Myometrial cell (primary cell): Measurements from ENCODE around the gene PRG3. TPM values are rescaled to one million over a fixed set of nuclear protein-coding genes. Genes with fewer than 3 reads are reported as not detected.

Experiments used
- total RNA-seq: library from RNA; depleted of rRNA; stranded (reverse); fragments of >200 nt; gene quantifications from 2 replicates; pipeline ENCODE4 v1.2.3, GENCODE V29; 2015

PRG3 gene, protein sequence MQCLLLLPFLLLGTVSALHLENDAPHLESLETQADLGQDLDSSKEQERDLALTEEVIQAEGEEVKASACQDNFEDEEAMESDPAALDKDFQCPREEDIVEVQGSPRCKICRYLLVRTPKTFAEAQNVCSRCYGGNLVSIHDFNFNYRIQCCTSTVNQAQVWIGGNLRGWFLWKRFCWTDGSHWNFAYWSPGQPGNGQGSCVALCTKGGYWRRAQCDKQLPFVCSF
- total RNA-seq, result not detected in 2 replicates

DNA sequence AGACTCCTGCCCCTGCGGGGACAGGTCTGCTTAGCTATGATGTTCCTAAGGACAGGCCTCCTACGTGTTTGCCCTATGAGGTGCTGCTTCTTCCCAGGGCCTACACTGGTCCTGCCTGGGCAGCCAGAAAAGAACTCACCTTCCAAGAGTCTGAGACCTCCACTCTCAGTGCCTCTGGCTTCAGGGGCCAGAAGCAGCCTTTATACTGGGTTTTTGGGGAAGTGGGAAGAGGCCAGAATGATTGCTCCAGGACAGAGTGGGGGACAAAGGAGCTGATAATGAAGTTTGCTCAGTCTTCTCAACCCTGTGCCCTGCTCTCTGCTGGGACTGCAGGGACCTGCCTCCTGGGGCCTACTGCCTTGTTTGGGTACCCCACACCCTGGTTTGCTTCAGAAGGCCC is at the start of gene PRG3:
Gene PRG3, minus strand, starts transcription at position 176 of the 400 bp plus-strand sequence. CDS start 442 bp downstream, outside the sequence.

DNA sequence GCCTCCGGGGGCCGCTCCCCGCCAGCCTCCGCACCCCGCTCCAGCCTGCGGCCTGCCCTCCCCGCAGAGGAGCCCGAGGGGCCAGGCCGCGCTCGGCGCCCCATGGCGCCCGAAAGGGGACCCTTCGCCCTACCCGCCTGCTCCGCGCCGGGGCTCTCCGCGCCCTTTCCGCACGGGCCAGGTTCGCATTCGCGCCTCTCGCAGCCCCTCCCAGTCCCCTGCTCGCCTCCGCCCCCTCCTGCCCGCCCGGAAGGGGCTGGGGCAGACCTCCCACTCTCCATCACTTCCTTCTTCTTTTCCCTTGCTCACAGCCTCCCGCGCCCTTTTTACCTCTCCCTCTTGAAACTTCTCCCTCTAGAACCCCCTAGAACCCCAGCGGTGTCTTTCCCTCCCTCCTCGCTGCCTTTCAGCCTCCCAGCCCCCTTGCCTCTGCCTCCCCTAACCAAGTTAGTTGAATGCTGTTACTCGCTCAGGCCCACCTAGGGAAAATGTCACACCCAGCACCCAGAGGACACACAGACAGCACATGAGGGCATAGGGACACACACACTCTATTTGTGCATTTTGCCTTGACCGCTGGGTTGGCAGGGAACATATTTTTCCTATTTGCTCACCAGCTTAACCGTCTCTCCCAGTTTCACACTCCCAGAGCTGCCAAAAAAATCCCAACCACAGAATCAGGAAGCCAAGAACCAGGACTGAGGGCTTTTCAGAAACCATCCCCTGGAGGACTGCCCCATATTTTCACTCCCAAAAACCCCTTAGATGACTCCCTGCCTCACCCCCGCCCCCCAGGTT is 46.2 kb upstream of the PRG3 start, which contains the start of gene SLC43A3:
Gene SLC43A3, minus strand, starts transcription at position 193 of the 798 bp plus-strand sequence. CDS start 949 bp downstream, outside the sequence.

DNA sequence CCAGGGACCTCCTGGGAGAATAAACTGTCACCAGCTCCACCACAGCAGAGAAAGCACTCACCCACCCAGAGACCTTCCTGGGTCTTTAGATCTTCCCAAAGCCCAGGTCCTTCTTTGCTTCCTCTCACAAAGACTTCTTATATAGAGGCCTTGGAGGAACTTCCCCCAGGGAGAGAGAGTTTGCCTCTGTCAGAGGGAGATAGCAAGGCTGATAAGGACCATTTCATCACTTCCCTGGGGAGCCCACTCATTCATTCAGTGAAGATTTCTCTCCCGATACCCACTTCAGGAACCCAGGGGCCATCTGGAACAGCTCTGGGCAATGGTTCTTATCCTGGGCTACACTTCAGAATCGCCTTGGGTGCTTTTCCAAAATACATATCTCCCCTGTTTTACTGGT is 9.6 kb upstream of the PRG3 start, which contains the start of gene PRG2:
Gene PRG2, minus strand, starts transcription at position 116 of the 400 bp plus-strand sequence. CDS start 706 bp downstream, outside the sequence.

DNA sequence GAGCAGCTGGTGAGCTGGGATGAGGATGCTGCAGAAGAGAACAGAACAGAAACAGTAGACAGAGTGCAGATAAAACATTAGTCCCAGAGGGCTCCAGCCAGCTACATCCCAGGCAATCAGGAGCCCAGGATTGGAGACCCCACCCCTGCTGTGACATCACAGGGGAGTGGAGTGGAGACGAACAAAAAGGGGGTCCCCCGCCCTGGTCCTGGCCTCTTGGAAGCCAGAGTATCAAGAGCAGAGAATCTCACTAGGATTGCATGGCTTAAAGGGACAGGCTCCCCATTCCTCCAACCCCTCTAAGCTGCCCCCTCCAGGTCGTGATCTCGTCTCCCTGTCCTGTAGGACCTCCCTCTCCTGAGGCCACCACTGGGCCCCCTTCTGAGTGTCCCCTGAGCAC is 42.8 kb downstream of the PRG3 start, which contains the start of gene P2RX3:
Gene P2RX3, plus strand, starts transcription at position 211 of the 400 bp plus-strand sequence. CDS start 199 bp downstream, outside the sequence.

DNA sequence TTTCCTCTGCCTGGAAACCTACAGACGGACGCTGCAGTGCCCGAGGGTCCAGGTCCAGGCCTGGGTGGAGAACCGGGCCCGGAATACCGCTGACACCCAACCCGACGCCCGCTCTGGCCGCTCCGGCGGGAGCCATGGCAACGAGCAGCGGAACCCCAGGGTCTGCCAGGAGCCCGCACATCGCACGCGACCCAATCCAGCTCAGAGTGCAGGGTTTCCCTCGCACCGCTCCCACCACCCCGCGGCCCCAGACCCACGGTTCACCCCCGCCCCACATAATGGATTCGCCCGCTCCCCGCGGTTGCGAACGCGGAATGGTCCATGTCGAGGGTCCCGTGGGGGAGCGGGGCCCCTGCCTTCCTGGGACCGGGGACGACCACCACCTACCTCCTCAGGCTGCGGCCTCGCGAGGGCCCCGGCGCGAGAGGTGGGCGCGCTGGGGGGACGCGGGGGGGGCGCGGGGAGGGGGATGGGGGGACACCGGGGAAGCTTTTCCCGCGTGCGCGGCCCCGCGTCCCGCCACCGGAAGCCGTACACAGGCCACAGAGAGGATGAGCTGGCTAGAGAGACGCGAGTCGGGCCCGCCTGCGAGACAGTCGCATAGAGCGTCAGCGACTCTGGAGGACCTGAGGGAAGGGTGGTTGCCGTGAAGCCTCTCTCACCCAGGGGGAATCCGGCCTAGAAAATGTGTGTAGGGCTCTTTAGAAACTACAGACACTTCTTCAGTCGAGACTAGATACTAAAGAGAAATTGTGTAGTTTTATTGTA is 45.4 kb downstream of the PRG3 start, which contains the start of gene SSRP1:
Gene SSRP1, minus strand, starts transcription at position 550 of the 768 bp plus-strand sequence. CDS start 771 bp downstream, outside the sequence.

Other genes with a start within 250 kb of the PRG3 start
- not detected in 2 replicates for gene LRRC55, start 199.2 kb downstream of the PRG3 start, total RNA-seq
- gene APLNR, start 143.9 kb downstream of the PRG3 start, total RNA-seq, result not detected in 2 replicates
- 72.8 and 73.8 TPM in 2 replicates for gene TNKS1BP1, start 56.2 kb downstream of the PRG3 start, total RNA-seq
- 103 and 138 TPM in 2 replicates for gene SSRP1, start 45.3 kb downstream of the PRG3 start, total RNA-seq
- not detected in 2 replicates for gene P2RX3, start 42.8 kb downstream of the PRG3 start, total RNA-seq
- gene PRG2, start 9.5 kb upstream of the PRG3 start, total RNA-seq, result not detected in 2 replicates
- 83.5 and 190 TPM in 2 replicates for gene SLC43A3, start 46.0 kb upstream of the PRG3 start, total RNA-seq
- gene RTN4RL2, start 79.4 kb upstream of the PRG3 start, total RNA-seq, result 1.4 and 1.7 TPM in 2 replicates
- 19.9 and 20.9 TPM in 2 replicates for gene SLC43A1, start 134.6 kb upstream of the PRG3 start, total RNA-seq
- gene TIMM10, start 149.6 kb upstream of the PRG3 start, total RNA-seq, result 41.5 and 43.8 TPM in 2 replicates
- not detected in 2 replicates for gene SMTNL1, start 156.4 kb upstream of the PRG3 start, total RNA-seq
- gene UBE2L6, start 186.5 kb upstream of the PRG3 start, total RNA-seq, result 66.6 and 96.0 TPM in 2 replicates
- 157 and 185 TPM in 2 replicates for gene SERPING1, start 216.5 kb upstream of the PRG3 start, total RNA-seq